GM12864 (cell line): ENCODE results near the gene DDR2.
"Not testable (repeated sequence)": the region's sequence is repeated elsewhere in the genome, so short reads cannot be mapped to it uniquely, and the experiment has no call there.

Source experiments
- DNase-seq: peaks from one replicate; pipeline ENCODE4 v3.0.0-alpha.2; 2011; ENCODE audit warnings: low read depth
- H3K4me3 ChIP-seq: 2 replicates; pipeline ENCODE4 v1.5.1; 2011; ENCODE audit warnings: mild to moderate bottlenecking, low read depth, low read length, control low read depth
- CTCF ChIP-seq: IDR thresholded peaks from 2 replicates; pipeline ENCODE4 v1.5.1; 2011; ENCODE audit warnings: low read depth, mild to moderate bottlenecking, moderate library complexity, low read length, control low read depth, inconsistent platforms; ENCODE audit errors: missing control alignments

The DDR2 gene

GRCh38 chr1:162632217-162632666 lies at the start of gene DDR2:
TSS of gene DDR2 (plus strand) at chr1:162632464. CDS start at chr1:162719064, 86,600 bp downstream.
- DNase-seq, result no peak
- no peak for TF ChIP-seq CTCF
- peak within 1 kb of the TSS; percentile 9 for H3K4me3 ChIP-seq

- not testable (repeated sequence) for H3K4me3 ChIP-seq, DNase-seq
These were observed 49.4 kb upstream of the DDR2 start for GRCh38 chr1:162582901-162583300.

GRCh38 chr1:162585101-162585500 lies 47.2 kb upstream of the DDR2 start:
- not testable (repeated sequence) for H3K4me3 ChIP-seq, DNase-seq

GRCh38 chr1:162587347-162587746 lies 44.9 kb upstream of the DDR2 start:
- TF ChIP-seq CTCF, result no peak
- no peak for DNase-seq
- H3K4me3 ChIP-seq, result no peak overlapping the region

GRCh38 chr1:162587761-162588260 lies 44.5 kb upstream of the DDR2 start:
- H3K4me3 ChIP-seq, result no peak overlapping the region
- TF ChIP-seq CTCF, result no peak
- no peak for DNase-seq

- TF ChIP-seq CTCF, result no peak
- no peak for DNase-seq
- H3K4me3 ChIP-seq, result no peak overlapping the region
These were observed 42.2 kb upstream of the DDR2 start for GRCh38 chr1:162590101-162590500.

GRCh38 chr1:162590686-162591085 lies 41.6 kb upstream of the DDR2 start:
- TF ChIP-seq CTCF, result no peak
- no peak for DNase-seq
- no peak overlapping the region for H3K4me3 ChIP-seq

- TF ChIP-seq CTCF, result no peak
- no peak overlapping the region for H3K4me3 ChIP-seq
- DNase-seq, result no peak
These were observed 35.6 kb upstream of the DDR2 start for GRCh38 chr1:162596514-162597170.
